T-helper 2 cell (primary cell): ENCODE results near the gene FOXK1.

Experiments used
- DNase-seq, 5 experiments: peaks; one replicate each; pipeline versions ENCODE4 v3.0.0 to v3.0.0-alpha.2; 2012 to 2022

The FOXK1 gene

DNA sequence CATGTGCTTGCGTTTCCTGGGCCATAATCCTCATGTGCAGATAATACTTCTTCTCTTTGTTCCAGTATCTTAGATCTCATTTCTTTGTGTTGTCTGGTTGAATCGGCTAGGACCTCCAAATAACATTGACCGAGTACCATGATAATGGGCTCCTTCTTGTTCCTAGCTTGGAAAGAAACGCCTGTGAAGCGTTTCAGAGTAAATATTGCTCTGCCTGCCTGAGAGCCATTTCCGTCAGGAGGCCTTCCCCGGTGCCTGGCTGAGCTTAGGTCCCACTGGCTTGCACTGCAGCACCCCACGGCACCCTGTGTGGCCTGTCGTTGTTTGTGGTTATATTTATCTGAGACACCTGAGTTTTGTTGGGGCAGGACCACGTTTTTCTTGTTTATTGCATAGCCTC, 17.7 kb downstream of the FOXK1 start:
- no peak for DNase-seq

DNA sequence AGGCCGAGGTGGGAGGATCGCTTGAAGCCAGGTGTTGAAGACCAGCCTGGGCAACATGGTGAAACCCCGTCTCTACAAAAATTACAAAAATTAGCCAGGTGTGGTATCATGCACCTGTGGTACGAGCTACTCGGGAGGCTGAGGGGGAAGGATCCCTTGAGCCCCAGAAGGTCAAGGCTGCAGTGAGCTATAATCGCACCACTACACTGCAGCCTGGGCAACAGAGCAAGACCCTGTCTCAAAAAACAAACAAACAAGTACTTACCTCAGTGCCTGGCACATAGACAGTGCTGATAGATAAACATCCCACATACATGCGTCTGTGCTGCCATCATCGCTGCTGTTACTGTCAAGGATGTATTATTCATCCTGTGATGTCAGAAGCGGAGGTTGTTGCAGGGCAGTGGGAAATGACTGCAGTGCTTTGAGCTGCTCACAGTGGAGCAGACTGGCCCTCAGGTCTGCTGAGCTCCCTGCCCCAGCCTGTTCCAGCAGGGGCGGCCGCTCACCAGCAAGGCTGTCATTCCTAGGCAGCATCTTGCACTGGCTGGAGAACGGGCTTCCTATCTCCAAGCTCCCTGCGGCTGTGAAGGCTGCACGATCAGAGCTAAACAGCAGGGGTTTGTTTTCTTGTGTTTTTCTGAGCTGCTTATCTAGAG, 18.6 kb downstream of the FOXK1 start:
- no peak for DNase-seq

GRCh38 chr7:4702961-4703512, 20.9 kb downstream of the FOXK1 start:
- no peak for DNase-seq

DNA sequence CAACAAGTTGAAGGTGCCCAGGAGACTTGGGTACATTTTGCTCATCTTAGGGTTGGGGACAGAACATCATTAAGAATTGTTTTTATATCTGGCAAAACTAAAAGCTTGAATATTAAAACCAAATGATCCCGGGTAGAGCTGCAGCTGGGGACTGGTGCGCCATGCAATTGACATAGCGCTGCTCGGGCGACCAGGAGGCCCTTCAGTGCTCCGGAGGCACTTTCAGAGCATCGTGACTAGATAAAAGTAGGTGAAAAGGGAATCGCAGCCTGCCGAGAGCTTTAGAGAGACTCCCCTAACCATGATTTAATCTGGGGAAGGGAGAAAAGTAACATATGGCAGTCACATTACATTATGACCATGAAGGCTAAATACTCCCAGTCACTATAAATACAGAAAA, 21.4 kb downstream of the FOXK1 start:
- no peak for DNase-seq

DNA sequence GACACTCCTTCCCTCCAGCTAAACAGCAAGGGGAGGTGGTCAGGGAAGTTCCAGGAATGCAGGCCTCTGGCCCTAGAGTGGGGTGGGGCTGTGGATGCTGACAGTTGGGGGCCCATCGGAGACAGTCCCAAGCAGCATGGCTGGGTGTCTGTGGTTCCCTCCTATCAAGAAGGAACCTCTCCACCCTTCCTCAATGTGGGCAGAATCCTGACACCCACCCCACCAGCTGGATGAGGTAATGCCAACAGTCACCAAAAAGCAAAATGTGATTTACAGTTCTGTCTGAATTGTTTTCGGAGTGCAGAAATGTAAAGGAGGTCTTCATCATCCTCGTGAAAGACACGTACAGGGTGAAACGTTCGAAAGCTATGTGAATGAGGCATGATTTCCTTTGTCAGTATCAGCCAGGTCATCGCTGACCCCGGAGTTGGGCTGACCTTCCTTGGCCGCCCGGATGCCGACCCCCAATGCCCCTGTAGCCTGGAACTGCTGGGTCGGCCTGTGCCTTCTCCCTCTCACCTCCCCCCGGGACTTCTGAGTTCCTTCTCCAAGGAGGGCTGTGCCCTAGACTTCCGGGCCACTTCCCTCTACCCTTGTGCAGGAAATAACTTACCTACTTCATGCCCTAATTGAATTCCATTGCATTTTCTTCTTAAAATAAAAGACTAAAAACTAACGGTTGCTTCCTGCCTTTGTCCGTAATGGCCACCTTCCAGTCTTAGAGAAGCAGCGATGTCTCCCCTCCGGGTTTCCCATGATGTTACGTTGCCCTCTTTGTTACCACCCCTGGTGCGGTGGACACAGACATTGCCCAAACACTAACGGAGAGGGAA, 24.5 kb downstream of the FOXK1 start:
- DNase-seq: no peak

GRCh38 chr7:4707217-4707741, 25.2 kb downstream of the FOXK1 start:
- DNase-seq: no peak

DNA sequence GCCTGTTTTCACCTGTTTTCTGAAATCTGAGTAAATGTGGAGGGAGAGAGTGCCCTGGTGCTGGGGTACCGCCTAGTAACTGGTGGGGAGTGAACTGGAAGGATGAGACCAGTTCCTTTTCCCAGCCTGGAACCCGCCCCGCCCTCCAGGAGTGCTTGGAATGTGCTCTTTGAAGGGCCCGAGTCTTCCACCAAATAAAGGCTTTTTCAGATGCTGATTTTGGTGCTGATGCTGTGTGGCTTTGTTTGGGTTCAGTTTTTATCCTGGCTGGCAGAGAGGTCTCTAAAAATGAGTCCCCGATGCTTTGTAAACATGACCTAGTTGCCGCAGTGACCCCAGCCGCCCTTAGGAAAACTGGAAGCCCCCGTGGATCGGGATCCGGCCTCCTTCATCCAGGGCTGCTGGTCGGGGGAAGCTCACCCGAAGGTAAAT, 25.9 kb downstream of the FOXK1 start:
- DNase-seq: no peak

DNA sequence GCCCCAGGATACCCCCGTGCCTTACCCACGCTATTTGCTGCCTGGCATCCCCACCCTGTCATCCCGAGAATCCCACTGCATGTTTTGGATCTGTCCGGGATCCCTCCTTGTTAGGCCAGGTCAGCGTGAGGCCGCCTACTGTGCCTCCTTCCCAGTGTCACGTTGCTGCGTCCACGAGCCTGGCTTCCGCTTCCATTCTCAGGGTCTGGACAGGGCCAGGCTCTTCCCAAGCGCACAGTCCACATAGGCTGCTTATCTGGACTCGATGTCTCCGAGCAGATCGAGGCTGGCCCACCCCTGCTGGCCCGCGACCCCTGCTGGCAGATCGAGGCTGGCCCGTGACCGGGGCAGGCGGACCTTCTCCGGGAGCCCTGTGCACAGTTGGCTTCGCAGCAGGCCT, 27.1 kb downstream of the FOXK1 start:
- no peak for DNase-seq

GRCh38 chr7:4711093-4711492, 29.0 kb downstream of the FOXK1 start:
- DNase-seq: no peak

DNA sequence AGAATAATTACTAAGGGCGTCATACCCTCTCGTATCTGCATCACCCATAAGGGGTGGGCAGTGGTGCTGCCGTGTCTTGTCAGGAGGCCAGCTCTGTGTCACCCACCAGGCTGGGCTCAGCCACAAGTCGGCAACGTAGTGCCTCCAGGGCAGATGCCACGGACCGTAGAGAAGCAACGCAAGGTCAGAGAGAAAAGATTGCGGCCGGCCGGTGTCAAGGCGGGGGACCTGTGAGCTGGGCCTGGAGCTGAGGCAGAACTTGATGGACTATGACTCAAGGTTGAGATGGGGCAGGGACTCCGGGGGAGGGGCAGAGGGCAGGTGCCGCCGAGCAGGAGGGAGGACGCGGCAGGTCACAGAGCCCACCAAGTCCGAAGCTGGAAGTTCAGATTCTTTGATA, 29.5 kb downstream of the FOXK1 start:
- DNase-seq: no peak

DNA sequence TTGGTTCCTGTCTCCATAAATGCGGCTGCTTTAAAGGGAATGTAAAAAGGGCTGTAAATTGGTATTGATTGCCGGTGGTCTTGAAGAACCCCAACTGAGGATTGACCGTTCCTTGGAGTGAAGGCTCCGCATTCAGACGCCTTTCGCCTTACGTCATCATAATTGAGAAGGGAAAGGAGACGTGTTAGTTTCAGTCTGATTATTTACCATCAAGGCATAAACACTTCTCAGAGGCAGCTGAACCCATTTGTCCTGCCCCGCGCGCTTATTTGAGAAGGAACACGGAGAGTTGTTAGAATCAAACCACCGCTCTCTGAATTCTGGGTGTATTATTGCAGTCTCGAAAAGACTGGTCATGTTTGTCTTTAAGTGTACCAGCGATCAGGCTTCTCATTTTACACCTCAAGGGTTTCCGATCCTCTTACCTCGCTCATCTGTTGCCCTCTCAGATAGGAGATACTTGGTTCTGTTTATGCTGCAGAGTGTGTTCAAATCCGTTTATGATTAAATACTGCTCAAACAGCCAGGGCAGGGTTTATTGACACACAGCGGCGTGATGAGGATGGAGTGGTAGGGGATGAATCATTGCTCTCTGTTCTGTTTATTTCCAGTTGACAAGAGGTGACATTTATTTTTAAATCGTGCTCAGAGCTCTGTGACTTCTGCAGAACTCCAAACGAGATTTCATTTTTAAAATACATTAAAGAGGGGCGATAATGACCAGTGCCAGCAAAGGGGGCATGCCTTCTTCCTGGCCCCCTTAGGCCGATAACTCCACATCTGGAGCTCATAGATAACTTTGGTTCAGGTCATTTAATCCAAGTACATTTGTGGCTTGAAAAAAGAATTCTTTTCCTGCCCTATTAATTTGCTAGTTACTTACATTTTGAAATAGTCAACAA, 30.4 kb downstream of the FOXK1 start:
- no peak for DNase-seq

- no peak for DNase-seq
Observed at GRCh38 chr7:4713183-4713784, 31.2 kb downstream of the FOXK1 start.

- DNase-seq: no peak
Observed at GRCh38 chr7:4714161-4714700, 32.1 kb downstream of the FOXK1 start.

DNA sequence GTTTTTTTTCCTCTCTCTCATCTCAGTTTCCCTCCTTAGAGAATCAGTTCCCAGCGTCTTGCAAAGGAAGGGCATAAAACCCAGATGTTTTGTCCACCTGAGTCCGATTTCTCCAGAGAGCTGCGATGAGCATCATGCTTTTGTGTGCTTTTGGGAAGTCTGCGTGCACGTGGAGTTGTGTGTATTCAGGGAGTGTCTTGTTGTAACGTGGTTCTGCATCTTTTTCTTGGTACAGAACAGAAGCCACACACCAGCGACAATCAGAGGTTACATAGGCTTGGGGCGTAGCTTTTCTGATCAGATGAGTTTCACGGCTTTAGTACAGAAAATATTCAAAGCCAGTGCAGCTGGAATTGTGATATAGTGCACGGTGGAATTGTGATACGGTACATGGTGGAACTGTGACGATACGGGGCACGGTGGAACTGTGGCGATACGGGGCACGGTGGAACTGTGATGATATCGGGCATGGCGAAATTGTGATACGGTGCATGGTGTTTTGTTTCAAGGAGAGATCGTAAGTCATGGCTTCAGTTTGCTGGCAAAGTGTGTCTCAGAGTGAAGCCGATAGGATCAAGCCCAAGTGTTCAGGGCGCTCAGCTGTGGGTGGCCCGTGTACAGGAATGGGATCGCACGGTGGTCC, 32.8 kb downstream of the FOXK1 start:
- DNase-seq: no peak

- no peak for DNase-seq
Observed at GRCh38 chr7:4715410-4715776, 33.3 kb downstream of the FOXK1 start.

DNA sequence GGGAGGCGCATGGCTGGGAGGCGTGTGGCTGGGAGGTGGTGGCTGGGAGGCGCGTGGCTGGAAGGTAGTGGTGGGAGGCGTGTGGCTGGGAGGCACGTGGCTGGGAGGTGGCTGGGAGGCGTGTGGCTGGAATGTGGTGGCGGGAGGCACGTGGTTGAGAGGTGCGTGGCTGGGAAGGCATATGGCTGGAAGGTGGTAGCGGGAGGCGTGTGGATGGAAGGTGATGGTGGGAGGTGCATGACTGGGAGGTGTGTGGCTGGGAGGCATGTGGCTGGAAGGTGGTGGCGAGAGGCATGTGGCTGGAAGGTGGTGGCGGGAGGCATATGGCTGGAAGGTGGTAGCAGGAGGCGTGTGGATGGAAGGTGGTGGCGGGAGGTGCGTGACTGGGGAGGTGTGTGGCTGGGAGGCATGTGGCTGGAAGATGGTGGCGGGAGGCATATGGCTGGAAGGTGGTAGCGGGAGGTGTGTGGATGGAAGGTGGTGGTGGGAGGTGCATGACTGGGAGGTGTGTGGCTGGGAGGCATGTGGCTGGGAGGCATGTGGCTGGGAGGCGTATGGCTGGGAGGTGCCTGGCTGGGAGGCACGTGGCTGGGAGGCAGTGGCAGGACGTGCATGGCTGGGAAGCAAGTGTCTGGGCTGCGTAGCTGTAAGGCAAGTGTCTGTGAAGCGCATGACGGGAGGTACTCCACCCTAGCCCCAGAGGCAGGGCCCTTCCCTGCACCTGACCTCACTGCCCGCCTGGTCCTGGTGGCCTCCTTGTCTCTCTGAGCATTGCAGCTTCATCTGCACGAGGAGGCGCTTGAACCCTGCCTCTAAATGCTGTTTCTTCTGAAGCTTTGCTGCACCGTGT, 35.1 kb downstream of the FOXK1 start:
- DNase-seq: no peak

- DNase-seq: no peak
Observed at GRCh38 chr7:4718075-4718474, 36.0 kb downstream of the FOXK1 start.

DNA sequence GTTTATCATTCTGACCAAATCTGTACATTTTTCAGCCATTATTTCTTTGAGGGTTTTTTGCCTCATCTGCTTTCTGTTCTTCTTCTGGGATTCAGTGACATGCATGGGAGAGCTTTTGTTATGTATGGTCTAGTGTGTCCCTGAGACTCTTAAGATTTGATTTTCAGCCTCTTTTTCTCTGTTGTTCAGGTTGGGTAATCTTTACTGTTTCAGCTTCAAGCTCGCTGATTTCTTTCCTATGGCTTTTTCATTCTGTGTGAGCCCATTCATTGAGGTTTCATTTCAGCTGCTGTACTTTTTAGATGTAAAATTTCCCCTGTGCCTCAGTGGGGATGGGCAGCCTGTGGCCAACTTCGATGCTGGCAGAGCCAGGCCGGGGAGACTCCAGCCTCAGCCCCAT, 38.1 kb downstream of the FOXK1 start:
- DNase-seq: no peak

DNA sequence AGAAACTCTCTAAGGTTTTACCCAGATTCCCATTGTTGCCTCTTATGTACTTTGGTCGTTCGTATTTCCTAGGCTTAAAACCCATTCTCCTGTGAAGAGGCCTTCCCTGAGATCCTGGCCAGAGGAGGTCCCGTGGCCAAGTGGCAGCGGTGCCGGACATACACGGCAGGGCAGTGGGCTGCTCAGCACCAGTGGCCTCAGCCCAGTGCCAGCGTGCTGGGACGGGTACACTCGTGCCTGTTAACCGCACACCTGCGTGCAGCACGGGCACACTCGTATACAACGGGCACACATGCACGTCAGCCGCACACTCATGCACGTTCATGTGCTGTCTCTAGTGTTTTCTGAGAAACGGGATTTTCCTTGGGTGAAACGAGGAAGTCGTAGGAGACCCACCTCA, 40.2 kb downstream of the FOXK1 start:
- DNase-seq: no peak

DNA sequence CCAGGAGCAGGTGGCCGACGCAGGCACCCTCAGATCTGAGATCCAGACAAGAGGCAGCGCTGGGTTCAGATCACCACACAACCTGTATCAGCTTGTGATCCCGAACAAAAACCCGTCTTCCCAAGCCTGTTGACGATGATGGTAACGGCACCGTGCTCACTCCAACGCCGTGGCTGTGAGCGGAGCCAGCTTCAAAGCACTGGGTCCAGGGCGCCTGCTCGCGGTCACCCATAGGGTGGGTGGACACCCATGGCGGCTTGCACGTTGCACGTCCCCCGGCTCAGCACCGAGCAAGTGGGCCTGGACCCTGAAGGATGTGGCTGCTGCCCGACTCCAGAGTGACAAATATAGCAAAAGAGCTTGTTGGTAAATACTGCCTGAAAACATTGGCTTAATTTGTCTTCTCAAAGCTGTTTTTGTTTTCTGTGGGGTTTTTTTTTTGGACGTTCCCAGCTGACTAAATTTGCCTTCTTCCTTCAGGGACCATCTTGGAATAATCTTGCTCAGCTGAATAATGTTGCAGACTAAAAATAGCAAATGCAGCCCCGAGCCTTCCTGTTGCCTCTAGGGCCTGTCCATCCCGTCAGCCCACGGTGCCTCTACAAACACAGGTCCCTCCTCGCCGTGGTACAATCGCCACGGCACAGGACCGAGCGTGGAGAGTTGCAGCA, 41.0 kb downstream of the FOXK1 start:
- no peak for DNase-seq
